BLaER1 (cell line): ENCODE data around the gene SUSD2.
"Not testable (repeated sequence)": the region's sequence is repeated elsewhere in the genome, so short reads cannot be mapped to it uniquely, and the experiment has no call there.

Source experiments
- H3K27ac ChIP-seq: shearing (Covaris generic); formaldehyde crosslinking; 2 replicates; pipeline ENCODE4 v1.8.1; 2022
- H3K27me3 ChIP-seq: shearing (Covaris generic); formaldehyde crosslinking; 2 replicates; pipeline ENCODE4 v1.8.1; 2022
- H3K36me3 ChIP-seq: shearing (Covaris generic); formaldehyde crosslinking; 2 replicates; pipeline ENCODE4 v1.8.1; 2022
- H3K4me1 ChIP-seq: shearing (Covaris generic); formaldehyde crosslinking; 2 replicates; pipeline ENCODE4 v1.8.1; 2022
- H3K4me2 ChIP-seq: shearing (Covaris generic); formaldehyde crosslinking; 2 replicates; pipeline ENCODE4 v1.8.1; 2022
- H3K4me3 ChIP-seq: shearing (Covaris generic); formaldehyde crosslinking; 2 replicates; pipeline ENCODE4 v1.8.1; 2022
- H3K9ac ChIP-seq: shearing (Covaris generic); formaldehyde crosslinking; 2 replicates; pipeline ENCODE4 v1.8.1; 2022
- H3K9me3 ChIP-seq: shearing (Covaris generic); formaldehyde crosslinking; 2 replicates; pipeline ENCODE4 v1.8.1; 2022
- H4K20me1 ChIP-seq: shearing (Covaris generic); formaldehyde crosslinking; 2 replicates; pipeline ENCODE4 v1.8.1; 2022
- Cebpa-rat ChIP-seq: shearing (Covaris generic); IDR thresholded peaks from 2 replicates; pipeline ENCODE4 v1.8.1; 2022

SUSD2 gene, protein sequence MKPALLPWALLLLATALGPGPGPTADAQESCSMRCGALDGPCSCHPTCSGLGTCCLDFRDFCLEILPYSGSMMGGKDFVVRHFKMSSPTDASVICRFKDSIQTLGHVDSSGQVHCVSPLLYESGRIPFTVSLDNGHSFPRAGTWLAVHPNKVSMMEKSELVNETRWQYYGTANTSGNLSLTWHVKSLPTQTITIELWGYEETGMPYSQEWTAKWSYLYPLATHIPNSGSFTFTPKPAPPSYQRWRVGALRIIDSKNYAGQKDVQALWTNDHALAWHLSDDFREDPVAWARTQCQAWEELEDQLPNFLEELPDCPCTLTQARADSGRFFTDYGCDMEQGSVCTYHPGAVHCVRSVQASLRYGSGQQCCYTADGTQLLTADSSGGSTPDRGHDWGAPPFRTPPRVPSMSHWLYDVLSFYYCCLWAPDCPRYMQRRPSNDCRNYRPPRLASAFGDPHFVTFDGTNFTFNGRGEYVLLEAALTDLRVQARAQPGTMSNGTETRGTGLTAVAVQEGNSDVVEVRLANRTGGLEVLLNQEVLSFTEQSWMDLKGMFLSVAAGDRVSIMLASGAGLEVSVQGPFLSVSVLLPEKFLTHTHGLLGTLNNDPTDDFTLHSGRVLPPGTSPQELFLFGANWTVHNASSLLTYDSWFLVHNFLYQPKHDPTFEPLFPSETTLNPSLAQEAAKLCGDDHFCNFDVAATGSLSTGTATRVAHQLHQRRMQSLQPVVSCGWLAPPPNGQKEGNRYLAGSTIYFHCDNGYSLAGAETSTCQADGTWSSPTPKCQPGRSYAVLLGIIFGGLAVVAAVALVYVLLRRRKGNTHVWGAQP

GRCh38 chr22:24181088-24181995, at the start of gene SUSD2:
Gene SUSD2, plus strand, starts transcription at chr22:24181487. Its CDS starts 33 bp downstream, at chr22:24181520.
- no peak within 1 kb of the TSS for H3K4me3 ChIP-seq
- 0 out of 2 replicates have a peak within 1 kb of the TSS, but pooled peaks have one; percentile 18 for H3K27ac ChIP-seq
- H3K36me3 ChIP-seq = peaks cover 20% of the 10 kb centered on the region
- no peaks in the 10 kb centered on the region for H3K27me3 ChIP-seq
- H3K9ac ChIP-seq = no peak within 1 kb of the TSS
- H3K9me3 ChIP-seq = no peaks in the 10 kb centered on the region
- H4K20me1 ChIP-seq = no peaks in the 10 kb centered on the region
- peak within 1 kb of the TSS; percentile 34 for H3K4me2 ChIP-seq
- peaks cover 31% of the 10 kb centered on the region for H3K4me1 ChIP-seq
- TF ChIP-seq Cebpa-rat = no peak

DNA sequence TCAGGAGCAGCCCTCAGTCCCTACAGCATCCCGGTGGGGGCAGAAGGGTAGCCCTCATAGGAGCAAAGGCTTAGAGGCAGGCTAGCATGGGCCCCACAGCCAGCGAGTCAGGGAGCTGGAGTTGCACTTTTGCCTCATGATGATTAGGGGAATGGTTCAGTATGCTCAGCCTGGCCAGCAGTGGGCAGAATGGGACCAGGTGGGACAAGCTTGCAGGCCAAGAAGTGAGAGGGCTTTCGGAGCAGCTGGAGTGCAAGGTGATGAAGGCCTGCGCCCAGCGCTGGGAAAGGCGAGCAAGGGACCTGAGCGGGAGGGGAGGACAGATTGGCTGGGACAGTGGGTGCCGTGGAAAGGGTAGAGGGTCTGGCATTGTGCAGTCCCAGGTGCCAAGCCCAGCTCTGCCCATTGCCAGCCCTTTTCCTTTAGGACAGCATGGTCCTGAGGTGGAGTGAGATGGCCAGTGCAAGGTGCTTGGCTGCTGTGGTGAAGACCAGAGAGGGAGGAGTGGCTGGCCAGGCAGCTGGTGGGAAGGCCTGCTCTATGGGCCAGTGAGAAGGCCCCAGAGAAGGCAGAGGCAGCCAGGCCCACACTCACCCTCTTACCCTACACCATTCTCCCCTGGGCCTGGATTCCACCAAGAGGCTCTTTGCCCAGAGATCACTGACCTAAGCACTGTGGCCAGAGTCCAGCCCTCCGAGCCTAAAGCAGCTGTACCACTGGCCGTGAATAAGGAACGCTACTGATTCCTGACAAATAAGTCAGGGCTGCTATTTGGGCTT, 47.9 kb upstream of the SUSD2 start:
- Histone ChIP-seq H3K36me3 (peaks cover 74% of the 10 kb centered on the region), H3K4me1 (peaks cover 40% of the 10 kb centered on the region), H3K27me3 (no peaks in the 10 kb centered on the region)

GRCh38 chr22:24134090-24134846, 47.0 kb upstream of the SUSD2 start:
- H3K27ac ChIP-seq = no peak overlapping the region
- TF ChIP-seq Cebpa-rat = no peak
- peaks cover 74% of the 10 kb centered on the region for H3K36me3 ChIP-seq
- no peaks in the 10 kb centered on the region for H3K27me3 ChIP-seq
- no peak overlapping the region for H3K9ac ChIP-seq
- peak overlapping the region; percentile 64 for H3K4me2 ChIP-seq
- peaks cover 22% of the 10 kb centered on the region for H4K20me1 ChIP-seq
- peaks cover 36% of the 10 kb centered on the region for H3K4me1 ChIP-seq
- H3K9me3 ChIP-seq = no peaks in the 10 kb centered on the region
- H3K4me3 ChIP-seq = no peak overlapping the region

More for the DNA sequence above, 47.9 kb upstream of the SUSD2 start:
- Histone ChIP-seq H3K4me3 (no peak overlapping the region), H3K27ac (0 out of 2 replicates have a peak overlapping the region, but pooled peaks have one; percentile 22), H3K4me2 (peak overlapping the region; percentile 64), H3K9me3 (no peaks in the 10 kb centered on the region), H4K20me1 (peaks cover 22% of the 10 kb centered on the region), H3K9ac (no peak overlapping the region)
- TF ChIP-seq Cebpa-rat = no peak

GRCh38 chr22:24136533-24136932, 44.8 kb upstream of the SUSD2 start:
- not testable (repeated sequence) for H3K27me3 ChIP-seq, H3K27ac ChIP-seq, H3K9ac ChIP-seq, H3K4me2 ChIP-seq, H3K9me3 ChIP-seq, H3K4me3 ChIP-seq
- H3K4me1 ChIP-seq = peaks cover 56% of the 10 kb centered on the region
- peaks cover 31% of the 10 kb centered on the region for H4K20me1 ChIP-seq
- H3K36me3 ChIP-seq = peaks cover 69% of the 10 kb centered on the region

DNA sequence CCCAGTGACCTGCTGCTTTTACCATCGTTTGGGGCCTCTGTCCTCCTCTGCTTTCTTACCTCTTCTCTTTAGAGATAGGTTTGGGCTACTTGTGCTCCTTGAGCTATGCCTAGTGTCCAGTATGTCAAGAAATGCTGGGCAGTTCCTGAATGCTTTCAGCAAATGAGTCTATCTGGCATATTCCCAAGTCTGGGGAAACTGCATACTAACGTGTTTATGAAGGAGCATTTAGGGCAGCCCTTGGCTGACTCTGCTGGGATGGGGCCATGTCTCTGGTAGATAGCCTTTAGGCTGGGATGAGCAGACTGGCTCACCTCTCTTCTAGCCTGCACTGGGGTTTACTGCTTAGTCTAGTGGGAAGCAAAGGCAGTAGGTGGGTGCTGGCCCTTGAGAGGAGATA, 43.7 kb upstream of the SUSD2 start:
- H3K36me3 ChIP-seq = peaks cover 78% of the 10 kb centered on the region

GRCh38 chr22:24138649-24139420, 42.5 kb upstream of the SUSD2 start:
- H3K36me3 ChIP-seq = peaks cover 91% of the 10 kb centered on the region
- H3K27ac ChIP-seq = no peak overlapping the region
- H4K20me1 ChIP-seq = peaks cover 19% of the 10 kb centered on the region
- H3K4me3 ChIP-seq = no peak overlapping the region
- H3K9ac ChIP-seq = no peak overlapping the region
- H3K4me1 ChIP-seq = peaks cover 61% of the 10 kb centered on the region
- peak overlapping the region; percentile 71; the same call in 1 of the 2 replicates for H3K4me2 ChIP-seq
- no peaks in the 10 kb centered on the region for H3K9me3 ChIP-seq
- no peaks in the 10 kb centered on the region for H3K27me3 ChIP-seq
- TF ChIP-seq Cebpa-rat = no peak

More for the DNA sequence above, 43.7 kb upstream of the SUSD2 start:
- Histone ChIP-seq H4K20me1 (peaks cover 31% of the 10 kb centered on the region), H3K4me3 (no peak overlapping the region), H3K9me3 (no peaks in the 10 kb centered on the region), H3K4me1 (peaks cover 65% of the 10 kb centered on the region), H3K27ac (no peak overlapping the region), H3K9ac (no peak overlapping the region), H3K4me2 (no peak overlapping the region), H3K27me3 (no peaks in the 10 kb centered on the region)
- no peak for TF ChIP-seq Cebpa-rat

GRCh38 chr22:24140357-24140756, 40.9 kb upstream of the SUSD2 start:
- no peaks in the 10 kb centered on the region for H3K27me3 ChIP-seq
- H3K9me3 ChIP-seq = no peaks in the 10 kb centered on the region
- H3K4me2 ChIP-seq = peak overlapping the region; percentile 71
- H3K4me1 ChIP-seq = peaks cover 61% of the 10 kb centered on the region
- peaks cover 9% of the 10 kb centered on the region; the same call in 1 of the 2 replicates for H4K20me1 ChIP-seq
- no peak overlapping the region for H3K4me3 ChIP-seq
- H3K36me3 ChIP-seq = peaks cover 86% of the 10 kb centered on the region
- peak overlapping the region; percentile 52 for H3K27ac ChIP-seq
- peak overlapping the region; percentile 1; the same call in 1 of the 2 replicates for H3K9ac ChIP-seq
- TF ChIP-seq Cebpa-rat = no peak
